Measurements from ENCODE around the gene FTO.

GRCh38 chr16:53884748-53885147, 180.8 kb downstream of the FTO start:
- TF ChIP-seq POLR2A (IDR thresholded peaks at IDR 0.05) = no peak
- TF ChIP-seq, protein P1, sequence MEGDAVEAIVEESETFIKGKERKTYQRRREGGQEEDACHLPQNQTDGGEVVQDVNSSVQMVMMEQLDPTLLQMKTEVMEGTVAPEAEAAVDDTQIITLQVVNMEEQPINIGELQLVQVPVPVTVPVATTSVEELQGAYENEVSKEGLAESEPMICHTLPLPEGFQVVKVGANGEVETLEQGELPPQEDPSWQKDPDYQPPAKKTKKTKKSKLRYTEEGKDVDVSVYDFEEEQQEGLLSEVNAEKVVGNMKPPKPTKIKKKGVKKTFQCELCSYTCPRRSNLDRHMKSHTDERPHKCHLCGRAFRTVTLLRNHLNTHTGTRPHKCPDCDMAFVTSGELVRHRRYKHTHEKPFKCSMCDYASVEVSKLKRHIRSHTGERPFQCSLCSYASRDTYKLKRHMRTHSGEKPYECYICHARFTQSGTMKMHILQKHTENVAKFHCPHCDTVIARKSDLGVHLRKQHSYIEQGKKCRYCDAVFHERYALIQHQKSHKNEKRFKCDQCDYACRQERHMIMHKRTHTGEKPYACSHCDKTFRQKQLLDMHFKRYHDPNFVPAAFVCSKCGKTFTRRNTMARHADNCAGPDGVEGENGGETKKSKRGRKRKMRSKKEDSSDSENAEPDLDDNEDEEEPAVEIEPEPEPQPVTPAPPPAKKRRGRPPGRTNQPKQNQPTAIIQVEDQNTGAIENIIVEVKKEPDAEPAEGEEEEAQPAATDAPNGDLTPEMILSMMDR (IDR thresholded peaks at IDR 0.05) = no peak
- TF ChIP-seq EP300 (IDR thresholded peaks at IDR 0.05) = no peak

Data from tibial nerve (tissue), 4 donors.